NOMO-1 treated with DMSO at 0.1 percent for 48 hours (cell line): Measurements from ENCODE around the gene SLTM.
"Not testable (repeated sequence)": the region's sequence is repeated elsewhere in the genome, so short reads cannot be mapped to it uniquely, and the experiment has no call there.

Source experiments
- DNase-seq: peaks from one replicate; lab custom pipeline; 2025; ENCODE audit not compliant: unreplicated experiment; lab: John Stamatoyannopoulos, UW

Gene SLTM

DNA sequence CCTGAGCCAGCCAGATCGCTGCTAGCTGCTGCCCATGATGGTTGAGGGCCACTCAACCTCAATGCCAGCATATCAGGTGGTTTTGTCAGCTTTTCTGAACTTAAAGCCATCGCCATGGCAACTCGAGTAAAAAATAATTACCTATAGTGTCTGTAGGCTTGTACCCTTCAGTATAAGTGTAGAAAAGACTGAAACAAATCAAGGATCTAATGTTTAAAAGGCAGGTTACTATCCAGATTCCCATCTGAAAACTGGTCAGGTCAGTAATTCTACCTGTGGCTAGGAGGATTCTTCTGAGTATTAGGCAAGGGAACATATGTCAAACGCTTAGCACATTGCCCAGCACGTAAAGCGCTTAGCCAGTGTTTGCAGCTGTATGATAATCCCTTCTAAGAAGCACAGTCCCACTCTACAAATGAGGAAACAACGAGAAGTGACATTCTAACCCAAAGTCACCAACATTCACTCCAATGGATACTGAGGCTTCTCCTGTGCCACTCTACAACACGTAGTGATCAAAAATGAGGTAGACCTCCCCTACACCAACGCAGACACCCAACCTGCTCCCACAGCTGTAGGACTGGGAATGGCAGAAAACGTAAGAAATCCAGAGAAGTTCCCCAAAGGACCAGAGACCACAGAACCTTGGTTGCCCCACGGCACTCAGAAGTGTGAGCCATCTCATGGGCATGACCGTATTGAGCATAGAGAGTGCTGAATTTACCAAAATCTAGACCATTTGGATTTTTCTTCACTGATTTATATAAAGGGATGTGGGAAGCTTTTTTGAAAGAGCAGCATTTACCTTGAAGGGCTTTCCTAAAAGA, 55.3 kb downstream of the SLTM start:
- no peak for DNase-seq

DNA sequence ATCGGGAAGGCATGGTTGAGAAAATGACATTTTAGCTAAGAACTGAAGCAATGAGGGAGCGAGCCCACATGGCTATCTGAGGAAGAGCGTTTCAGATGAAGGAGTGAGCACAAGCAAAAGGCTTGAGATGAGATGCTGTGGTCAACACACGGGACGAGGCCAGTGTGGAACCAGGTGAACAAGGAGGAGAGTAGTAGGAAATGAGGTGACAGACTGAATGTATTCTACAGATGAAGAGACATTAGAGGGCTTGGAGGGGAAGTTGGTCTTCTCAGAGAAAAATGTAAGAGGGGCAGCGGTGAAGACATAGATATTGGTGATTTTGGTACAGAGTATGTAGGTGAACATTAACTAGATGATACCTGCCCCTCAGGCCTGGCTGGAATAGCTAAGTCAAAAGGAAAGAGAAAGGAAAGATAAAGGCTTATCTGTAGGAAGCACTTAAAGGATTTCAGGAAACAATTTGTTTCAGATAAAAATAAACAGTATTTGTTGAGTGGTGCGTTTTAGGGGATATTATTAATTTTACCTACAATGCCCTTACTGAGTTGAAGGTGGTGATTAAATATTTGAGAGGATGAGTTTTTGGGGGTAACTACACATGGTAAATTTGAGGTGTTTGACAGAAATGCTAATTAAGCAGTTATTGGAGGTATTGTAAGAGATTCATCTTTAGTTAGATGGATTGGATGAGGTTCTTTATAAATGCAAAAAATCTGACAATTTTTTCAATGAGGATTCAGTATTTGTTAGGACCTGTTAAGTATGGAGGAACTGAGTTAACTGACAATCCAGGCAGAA, 57.0 kb downstream of the SLTM start:
- DNase-seq: no peak

DNA sequence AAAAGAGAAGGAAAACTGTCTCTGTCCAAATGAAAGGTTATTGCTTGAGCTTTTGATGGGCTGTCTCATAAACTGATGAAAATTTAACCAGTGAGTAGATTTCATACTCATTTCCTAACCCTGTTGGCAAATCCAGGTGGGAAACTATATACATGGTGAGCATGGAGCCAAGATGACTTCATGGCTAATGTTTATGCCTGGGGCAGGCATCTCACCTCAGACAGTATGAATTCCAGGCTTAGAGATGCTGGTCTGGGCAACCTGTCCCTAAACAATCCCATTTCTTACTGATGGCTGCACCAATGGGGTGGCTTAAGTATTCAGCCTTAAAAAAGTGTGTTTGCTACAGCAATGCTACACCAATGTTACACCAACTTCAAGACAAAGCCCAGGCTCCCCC, 58.1 kb downstream of the SLTM start:
- DNase-seq: no peak

DNA sequence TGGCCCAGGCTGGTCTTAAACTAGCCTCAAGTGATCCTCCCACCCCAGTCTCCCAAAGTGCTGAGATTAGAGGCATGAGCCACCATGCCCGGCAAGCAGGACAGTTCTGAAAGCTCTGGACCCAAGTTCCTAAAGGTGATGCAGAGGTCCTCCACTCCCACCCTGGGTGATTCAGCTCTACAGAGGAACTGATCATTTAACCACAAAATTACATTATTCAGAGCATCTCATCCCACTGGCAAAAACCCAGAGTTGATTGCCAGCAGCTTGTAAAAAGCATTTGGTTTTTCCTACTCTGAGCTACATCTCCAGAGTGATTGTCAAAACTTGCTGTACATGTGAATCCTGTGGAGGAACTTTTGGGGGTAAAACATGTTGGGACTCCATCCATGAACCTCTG, 60.2 kb downstream of the SLTM start:
- peak; percentile 6 for DNase-seq

DNA sequence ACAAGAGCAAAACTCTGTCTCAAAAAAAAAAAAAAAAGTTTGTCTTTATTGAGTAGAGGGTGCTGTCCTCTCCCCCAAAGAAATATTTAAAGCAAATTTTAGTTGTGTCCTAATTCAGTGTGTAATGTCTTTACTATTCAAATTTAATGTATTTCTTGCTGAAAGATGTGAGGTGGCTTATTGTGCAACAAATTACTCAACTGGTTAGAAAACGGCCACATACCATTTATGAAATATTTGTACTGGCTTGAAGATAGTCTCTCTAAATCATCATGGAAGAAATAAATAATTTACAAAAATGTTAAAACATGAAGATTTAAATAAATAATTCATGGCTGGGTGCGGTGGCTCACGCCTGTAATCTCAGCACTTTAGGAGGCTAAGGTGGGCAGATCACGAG, 63.0 kb downstream of the SLTM start:
- peak; percentile 50 for DNase-seq

DNA sequence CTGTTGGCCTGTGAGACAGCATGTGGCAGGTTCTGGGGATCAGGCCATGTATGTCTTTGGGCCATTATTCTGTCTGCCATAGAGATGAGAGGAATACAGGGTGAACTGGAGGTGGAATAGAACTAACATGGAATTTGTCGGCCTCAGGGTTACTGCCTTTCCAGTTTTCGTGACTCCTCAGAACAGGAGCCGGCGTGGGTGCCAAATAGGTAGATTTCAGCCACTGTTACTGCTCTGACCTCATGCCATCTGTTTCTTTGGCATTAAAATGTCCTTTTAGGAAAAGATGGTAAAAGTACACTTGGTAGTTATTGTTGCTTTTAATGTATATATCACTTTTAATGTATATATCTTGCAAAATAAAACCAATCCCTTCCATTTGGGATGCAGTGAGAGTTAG, 65.6 kb downstream of the SLTM start:
- DNase-seq: no peak

DNA sequence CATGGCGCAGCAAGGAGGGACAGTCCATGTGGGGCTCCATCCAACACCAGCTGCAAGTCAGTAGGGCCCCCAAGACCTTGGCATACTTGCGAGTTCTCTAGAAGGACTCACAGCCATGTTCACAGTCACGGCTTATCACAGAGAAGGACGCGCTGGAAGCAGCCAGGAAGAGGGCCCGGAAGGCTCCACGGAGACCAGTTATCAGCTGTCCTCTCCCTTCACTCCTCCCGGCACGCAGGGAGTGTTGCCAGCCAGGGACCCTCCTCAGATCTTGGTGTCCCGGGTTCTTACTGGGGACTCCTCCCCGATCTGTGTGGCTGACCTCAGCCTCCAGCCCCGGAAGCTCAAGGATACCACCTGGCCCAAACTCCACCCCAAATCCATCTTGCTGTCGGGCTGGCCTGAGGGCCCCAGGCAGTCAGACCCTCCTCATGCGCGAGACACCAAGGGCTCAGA, 68.0 kb downstream of the SLTM start:
- DNase-seq: no peak

DNA sequence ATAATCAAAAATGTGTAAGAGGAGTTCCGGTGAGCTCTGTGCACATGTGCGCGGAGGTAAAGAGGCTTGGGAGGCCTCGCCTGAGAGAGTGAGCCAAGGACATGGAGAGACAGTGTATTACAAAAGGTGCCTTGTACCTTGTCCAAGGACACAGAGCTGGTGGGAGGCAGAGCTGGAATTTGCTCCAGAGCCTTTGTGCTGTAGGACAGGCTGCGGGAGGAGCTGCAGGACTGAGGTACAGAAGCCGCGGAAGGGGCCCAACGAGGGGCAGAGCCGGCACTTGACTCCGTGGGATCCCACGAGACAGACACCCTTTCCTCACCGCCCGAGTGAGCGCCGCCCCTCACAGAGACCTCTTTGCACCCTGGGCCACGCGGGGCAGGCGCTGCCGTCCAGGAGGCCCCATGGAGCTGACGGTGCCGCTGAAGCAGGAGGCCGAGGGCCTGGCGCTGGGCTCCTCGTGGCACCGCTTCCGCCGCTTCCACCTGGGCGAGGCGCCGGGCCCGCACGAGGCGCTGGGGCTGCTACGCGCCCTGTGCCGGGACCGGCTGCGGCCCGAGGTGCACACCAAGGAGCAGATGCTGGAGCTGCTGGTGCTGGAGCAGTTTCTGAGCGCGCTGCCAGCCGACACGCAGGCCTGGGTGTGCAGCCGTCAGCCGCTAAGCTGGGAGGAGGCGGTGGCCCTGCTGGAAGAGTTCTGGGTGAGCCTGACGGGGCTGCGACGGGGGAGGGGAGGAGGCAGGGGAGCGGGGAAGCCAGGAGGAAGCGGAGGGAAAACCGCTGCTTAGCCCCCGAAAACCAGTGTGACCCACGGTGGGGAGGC, 68.7 kb downstream of the SLTM start:
- DNase-seq: no peak

DNA sequence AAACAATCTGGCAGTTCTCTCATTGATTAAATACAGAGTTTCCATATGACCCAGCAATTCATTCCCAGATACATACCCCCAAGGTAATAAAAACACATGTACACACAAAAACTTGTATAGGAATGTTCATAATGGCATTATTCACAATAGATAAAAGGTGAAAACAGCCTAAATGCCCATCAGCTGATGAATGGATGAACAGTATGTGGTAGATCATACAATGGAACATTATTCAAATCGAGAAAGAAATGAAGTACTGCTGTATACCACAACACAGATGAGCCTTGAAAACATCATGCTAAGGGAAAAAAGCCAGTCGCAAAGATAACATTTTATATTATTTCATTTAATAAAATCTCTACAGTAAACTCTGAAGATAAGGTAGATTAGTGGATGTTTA, 71.2 kb downstream of the SLTM start:
- DNase-seq: no peak

DNA sequence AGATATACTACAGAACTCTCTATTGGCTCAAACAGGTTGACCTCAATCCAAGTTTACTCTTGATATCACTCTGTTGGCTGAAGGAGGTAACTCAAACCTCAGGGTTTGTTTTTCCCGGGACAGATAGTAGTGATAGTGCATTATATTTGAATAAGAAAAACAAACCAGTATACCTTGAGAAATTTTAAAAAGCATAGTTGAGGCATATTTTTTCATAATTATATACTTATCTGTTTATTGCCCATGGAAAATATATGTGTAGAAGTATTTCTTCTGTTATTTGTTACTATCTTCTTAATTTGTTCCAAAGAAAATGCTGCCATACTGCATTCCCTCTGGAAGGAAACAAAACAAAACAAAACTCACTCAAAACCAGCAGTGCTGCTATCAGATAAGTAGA, 76.9 kb downstream of the SLTM start:
- DNase-seq: not testable (repeated sequence)

DNA sequence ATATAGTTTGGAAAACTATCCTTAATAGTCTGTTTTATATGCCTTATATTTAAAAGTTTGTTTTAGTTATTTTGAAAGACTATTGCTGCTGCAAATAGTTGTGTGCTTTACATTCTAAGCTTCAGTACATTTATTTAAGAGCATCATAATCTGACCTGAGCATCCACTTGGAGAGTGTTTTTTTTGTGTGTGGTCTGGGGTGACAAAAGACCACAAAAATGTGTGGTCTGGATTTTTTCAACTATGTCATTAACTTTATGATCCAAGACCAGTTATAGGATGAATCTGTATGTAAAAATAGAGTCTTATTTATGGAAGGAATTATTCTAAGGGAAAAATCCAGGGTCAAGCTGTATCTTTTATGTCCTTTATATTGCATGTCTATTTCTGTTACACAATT, 77.4 kb downstream of the SLTM start:
- no peak for DNase-seq

DNA sequence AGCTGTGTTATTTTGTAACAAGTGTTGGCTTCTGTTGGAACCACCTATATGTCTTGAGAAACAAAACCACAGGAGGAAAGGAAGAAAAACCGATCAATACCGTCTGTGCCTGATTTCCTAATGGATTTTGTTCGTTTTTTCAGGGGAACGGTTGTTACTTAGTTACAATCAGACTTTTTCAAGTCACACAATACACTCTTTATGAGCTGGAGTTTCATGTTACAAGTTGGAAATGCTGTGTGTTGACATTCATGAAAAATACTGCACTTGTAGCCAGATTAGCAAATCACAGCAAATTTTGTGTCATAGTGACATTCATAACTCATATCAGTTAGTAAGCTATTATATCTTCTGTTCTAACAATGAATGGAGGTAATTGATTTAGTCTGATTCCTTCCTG, 78.9 kb downstream of the SLTM start:
- no peak for DNase-seq

DNA sequence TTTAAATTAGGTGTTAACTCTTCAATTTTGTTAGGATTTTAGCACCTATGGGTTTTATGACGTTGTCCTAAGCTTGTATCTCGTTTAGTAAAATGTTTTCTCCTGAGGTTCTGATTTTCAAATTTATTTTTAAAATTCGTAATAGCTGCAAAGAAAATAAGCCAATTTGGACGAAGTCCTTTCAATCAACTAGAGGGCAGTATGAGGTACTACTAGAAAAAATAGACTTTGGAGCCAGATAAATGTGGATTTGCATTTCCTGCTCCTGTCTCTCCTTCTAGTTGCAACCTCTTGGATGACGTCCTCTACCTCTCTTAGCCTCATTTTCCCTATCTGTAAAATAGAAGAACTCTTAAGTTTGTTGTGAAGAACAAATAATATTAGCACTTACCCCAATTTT, 81.1 kb downstream of the SLTM start:
- DNase-seq: no peak

DNA sequence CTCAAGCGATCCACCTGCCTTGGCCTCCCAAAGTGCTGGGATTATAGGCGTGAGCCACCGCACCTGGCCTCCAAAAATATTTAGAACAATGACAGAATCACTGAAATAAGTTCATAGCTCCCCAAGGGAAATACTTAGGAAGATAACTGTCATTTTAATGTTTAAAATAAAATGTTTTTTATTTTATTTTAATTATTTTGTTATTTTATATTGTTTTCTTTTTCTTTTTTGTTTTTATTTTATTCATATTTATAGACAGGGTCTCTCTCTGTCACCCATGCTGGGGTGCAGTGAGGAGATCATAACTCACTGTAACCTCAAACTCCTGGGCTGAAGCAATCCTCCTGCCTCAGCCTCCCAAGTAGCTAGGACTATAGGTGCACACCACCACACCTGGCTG, 82.3 kb downstream of the SLTM start:
- not testable (repeated sequence) for DNase-seq

DNA sequence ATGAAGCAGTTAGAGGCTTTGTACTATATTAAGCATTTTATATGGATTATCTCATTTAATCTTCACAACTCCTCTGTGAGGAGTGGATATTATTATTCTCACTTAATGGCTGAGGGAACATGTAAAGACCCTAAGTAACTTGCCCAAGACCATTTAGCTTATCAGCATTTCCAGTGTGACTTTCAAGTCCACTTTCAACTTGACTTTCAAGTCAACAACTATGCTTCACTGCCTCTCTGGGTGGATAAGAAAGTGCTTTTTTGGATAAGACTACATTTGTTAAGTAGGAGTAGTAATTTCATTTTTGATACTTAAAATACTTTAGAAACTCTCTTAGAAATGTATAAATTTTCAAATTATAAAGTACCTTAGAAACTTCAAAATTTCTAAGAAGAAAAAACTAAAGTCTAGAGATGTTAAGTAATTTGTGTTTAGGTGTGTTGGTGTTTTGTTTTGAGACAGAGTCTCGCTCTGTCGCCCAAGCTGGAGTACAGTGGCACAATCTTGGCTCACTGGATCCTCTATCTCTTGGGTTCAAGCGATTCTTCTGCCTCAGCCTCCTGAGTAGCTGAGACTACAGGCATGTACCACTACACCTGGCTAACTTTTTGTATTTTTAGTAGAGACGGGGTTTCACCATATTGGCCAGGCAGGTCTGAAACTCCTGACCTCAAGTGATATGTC, 90.6 kb downstream of the SLTM start:
- DNase-seq: no peak

DNA sequence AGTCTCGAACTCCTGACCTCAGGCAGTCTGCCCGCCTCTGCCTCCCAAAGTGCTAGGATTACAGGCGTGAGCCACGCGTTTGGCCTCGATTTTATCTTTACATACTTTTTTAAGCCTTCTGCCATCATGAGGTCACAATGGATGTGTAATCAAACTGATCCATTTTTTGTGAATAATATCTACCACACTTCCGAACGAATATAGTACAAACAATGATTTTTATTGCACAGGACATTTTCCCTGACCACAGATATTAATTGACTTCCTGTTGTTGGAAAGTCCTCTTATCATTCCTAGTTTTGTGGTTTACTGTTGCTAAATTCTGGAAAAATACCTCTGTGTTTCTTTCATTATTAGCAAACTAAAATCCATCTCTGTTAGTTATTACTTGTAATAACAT, 93.4 kb downstream of the SLTM start:
- DNase-seq: no peak

DNA sequence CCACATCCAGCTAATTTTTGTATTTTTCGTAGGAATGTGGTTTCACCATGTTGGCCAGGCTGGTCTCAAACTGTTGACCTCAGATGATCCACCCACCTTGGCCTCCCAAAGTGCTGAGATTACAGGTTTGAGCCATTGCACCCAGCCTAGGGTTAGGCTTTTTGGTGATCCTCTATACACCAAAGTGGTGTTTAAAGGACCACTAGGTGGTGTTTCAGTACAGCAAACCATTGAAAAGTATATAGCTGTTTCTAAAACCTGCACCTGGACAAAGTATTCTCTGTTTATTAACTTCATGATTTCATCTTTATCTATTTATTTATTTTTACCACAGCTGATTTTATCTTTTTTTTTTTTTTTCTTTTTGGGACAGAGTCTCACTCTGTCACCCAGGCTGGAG, 94.0 kb downstream of the SLTM start:
- DNase-seq: peak; percentile 10

DNA sequence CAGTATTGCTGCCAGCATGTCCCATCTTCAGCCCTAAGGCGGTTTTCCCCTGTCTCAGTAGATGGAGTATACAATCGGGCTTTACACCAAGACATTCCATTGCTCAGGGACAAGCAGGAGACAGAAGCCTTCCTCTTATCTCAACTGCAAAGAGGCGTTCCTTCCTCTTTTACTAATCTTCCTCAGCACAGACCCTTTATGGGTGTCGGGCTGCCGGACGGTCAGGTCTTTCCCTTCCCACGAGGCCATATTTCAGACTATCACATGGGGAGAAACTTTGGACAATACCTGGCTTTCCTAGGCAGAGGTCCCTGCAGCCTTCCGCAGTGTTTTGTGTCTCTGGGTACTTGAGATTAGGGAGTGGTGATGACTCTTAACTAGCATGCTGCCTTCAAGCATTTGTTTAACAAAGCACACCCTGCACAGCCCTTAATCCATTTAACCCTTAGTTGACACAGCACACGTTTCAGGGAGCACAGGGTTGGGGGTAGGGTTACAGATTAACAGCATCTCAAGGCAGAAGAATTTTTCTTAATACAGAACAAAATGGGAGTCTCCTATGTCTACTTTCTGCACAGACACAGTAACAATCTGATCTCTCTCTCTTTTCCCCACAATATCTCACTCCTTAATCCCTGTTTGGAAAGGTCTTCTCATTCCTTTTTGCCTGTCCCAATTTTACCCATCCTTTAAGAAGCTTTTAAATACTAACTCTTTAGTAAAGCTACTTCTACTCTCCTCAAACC, 99.6 kb downstream of the SLTM start:
- not testable (repeated sequence) for DNase-seq

DNA sequence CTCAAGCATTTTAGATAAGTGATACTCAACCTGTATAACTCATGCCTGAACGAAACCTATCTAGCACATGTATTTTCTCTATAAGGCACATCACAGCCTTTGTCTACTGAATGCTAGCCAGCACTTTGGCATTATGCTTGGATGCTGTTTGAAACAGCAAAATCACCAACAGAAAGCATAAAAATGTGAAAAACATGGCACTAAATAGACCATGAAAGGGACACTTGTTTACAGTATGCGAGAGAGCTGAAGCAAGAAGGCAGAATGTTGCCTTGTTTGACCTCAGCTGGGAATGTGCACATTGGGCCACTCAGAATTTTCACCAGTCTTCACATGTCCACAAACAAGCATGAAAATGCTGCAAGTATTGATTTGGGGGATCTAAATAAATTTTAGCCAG, 102.9 kb downstream of the SLTM start:
- DNase-seq: no peak
